A549 (cell line): ENCODE data around the gene RAD51B. TPM values are rescaled to one million over a fixed set of nuclear protein-coding genes. Genes with fewer than 3 reads are reported as not detected.
A peak's percentile ranks its signal among the peaks of the same experiment; 100 is the strongest.
"Not testable (repeated sequence)": the region's sequence is repeated elsewhere in the genome, so short reads cannot be mapped to it uniquely, and the experiment has no call there.

Experiments
- ATAC-seq, 2 experiments: fragments of 200-7000 bp in 1 of 2; fragments of >200 bp in 1 of 2; cut with Nextera tagmentation in 1 of 2; cut with Tn5 transposase in 1 of 2; 3 replicates each; pipeline versions ENCODE4 v1.8.0 to v1.9.1; 2018 to 2020; ENCODE audit warnings: mild to moderate bottlenecking in 1 of 2, moderate library complexity in 1 of 2
- CTCF ChIA-PET: fragments of 300-600 bp; sonication (Branson Sonifier 250); formaldehyde crosslinking; extraction: SDS; loops from one replicate; lab custom pipeline; 2021; ENCODE audit warnings: antibody characterized with exemption, inconsistent platforms; lab: Yijun Ruan, JAX
- POLR2A ChIA-PET: fragments of 350-600 bp; formaldehyde crosslinking; extraction: SDS; loops from one replicate; lab custom pipeline; 2021; ENCODE audit warnings: antibody characterized with exemption, inconsistent platforms; lab: Yijun Ruan, JAX
- DNase-seq, 2 experiments: peaks; one replicate each; pipeline versions ENCODE4 v3.0.0 to v3.0.0-alpha.2; 2011 to 2016; ENCODE audit warnings: low read depth in 1 of 2, low spot score in 1 of 2
- FAIRE-seq: peaks from 2 replicates; lab custom pipeline; 2011; peaks lifted over from hg19 to GRCh38; lab: Jason Lieb, UNC
- H3K27ac ChIP-seq, 2 experiments: fragments of >200 bp; sonication (Bioruptor Twin); formaldehyde crosslinking; 3 replicates each; pipeline ENCODE4 v1.5.1; 2016 to 2017
- H3K4me1 ChIP-seq: fragments of >200 bp; sonication (Bioruptor Twin); formaldehyde crosslinking; 3 replicates; pipeline ENCODE4 v1.6.1; 2016
- H3K4me2 ChIP-seq: fragments of >200 bp; sonication (Bioruptor Twin); formaldehyde crosslinking; 3 replicates; pipeline ENCODE4 v1.6.1; 2016
- H3K4me3 ChIP-seq: fragments of >200 bp; sonication (Bioruptor Twin); formaldehyde crosslinking; 3 replicates; pipeline ENCODE4 v1.5.1; 2016
- H3K9me3 ChIP-seq: fragments of >200 bp; sonication (Bioruptor Twin); formaldehyde crosslinking; 3 replicates; pipeline ENCODE4 v1.6.1; 2016
- BHLHE40 ChIP-seq: IDR thresholded peaks from 2 replicates; pipeline ENCODE4 v1.6.1; 2012; ENCODE audit warnings: low read depth, low read length, inconsistent platforms
- CHD2 ChIP-seq: fragments of 150-350 bp; IDR thresholded peaks from 2 replicates; pipeline ENCODE4 v1.6.1; 2014; ENCODE audit warnings: low read length; ENCODE audit not compliant: partially characterized antibody
- FOSB ChIP-seq: fragments of 250-450 bp; sonication (Bioruptor Pico); IDR thresholded peaks from 2 replicates; pipeline ENCODE4 v1.5.0; 2020; ENCODE audit warnings: mild to moderate bottlenecking, moderate library complexity
- FOSL2 ChIP-seq, 2 experiments: fragments of 450-650 bp in 1 of 2; fragments of >200 bp in 1 of 2; sonication (Bioruptor Twin) in 1 of 2; formaldehyde crosslinking; IDR thresholded peaks; 2 replicates each; pipeline versions ENCODE4 v1.5.0 to v1.6.1; 2016 to 2020; ENCODE audit warnings: mild to moderate bottlenecking in 1 of 2, moderate library complexity in 1 of 2
- FOXS1 ChIP-seq: fragments of 250-450 bp; sonication (Bioruptor Pico); IDR thresholded peaks from 2 replicates; pipeline ENCODE4 v1.5.0; 2020; ENCODE audit warnings: mild to moderate bottlenecking, moderate library complexity
- GATA3 ChIP-seq: IDR thresholded peaks from 2 replicates; pipeline ENCODE4 v1.6.1; 2012; ENCODE audit warnings: borderline replicate concordance
- HDAC2 ChIP-seq: fragments of 200-600 bp; sonication (generic); IDR thresholded peaks from 2 replicates; pipeline ENCODE4 v1.6.1; 2016
- HEYL ChIP-seq: fragments of 250-450 bp; sonication (Bioruptor Pico); IDR thresholded peaks from 2 replicates; pipeline ENCODE4 v1.8.0; 2021; ENCODE audit warnings: mild to moderate bottlenecking, moderate library complexity
- HOXB5 ChIP-seq: fragments of 250-450 bp; sonication (Bioruptor Pico); IDR thresholded peaks from 2 replicates; pipeline ENCODE4 v1.5.0; 2020; ENCODE audit warnings: mild to moderate bottlenecking, moderate library complexity
- KDM1A ChIP-seq: fragments of 200-600 bp; sonication (generic); IDR thresholded peaks from 2 replicates; pipeline ENCODE4 v1.6.1; 2016; ENCODE audit warnings: low read depth, mild to moderate bottlenecking
- KDM5A ChIP-seq: fragments of 200-600 bp; sonication (generic); IDR thresholded peaks from 2 replicates; pipeline ENCODE4 v1.6.1; 2016; ENCODE audit warnings: antibody characterized with exemption, mild to moderate bottlenecking
- MAZ ChIP-seq: fragments of 150-350 bp; IDR thresholded peaks from 2 replicates; pipeline ENCODE4 v1.6.1; 2014; ENCODE audit warnings: antibody characterized with exemption, low read depth, low read length, borderline replicate concordance
- MYC ChIP-seq: IDR thresholded peaks from 2 replicates; pipeline ENCODE4 v1.6.1; 2012; ENCODE audit warnings: mild to moderate bottlenecking, inconsistent platforms, low read length, improper control_type of control experiment, borderline replicate concordance
- POLR2A ChIP-seq: IDR thresholded peaks from 2 replicates; pipeline ENCODE4 v1.6.1; 2012; ENCODE audit warnings: mild to moderate bottlenecking, low read length
- RAD21 ChIP-seq, 2 experiments: fragments of >200 bp in 1 of 2; sonication (Bioruptor Twin) in 1 of 2; formaldehyde crosslinking in 1 of 2; IDR thresholded peaks in 1 of 2; conservative IDR thresholded peaks in 1 of 2; 2 replicates in 1 of 2; 3 replicates in 1 of 2; pipeline ENCODE4 v1.6.1; 2012 to 2018; ENCODE audit warnings: inconsistent platforms in 1 of 2
- RNF2 ChIP-seq: fragments of 200-600 bp; sonication (generic); IDR thresholded peaks from 2 replicates; pipeline ENCODE4 v1.6.1; 2016; ENCODE audit warnings: low read depth, mild to moderate bottlenecking, antibody characterized with exemption, moderate library complexity, borderline replicate concordance
- SMC3 ChIP-seq: fragments of >200 bp; sonication (Bioruptor Twin); formaldehyde crosslinking; IDR thresholded peaks from 3 replicates; pipeline ENCODE4 v1.6.1; 2018; ENCODE audit warnings: inconsistent platforms
- TP53 ChIP-seq: fragments of 250-450 bp; sonication (Bioruptor Pico); IDR thresholded peaks from 2 replicates; pipeline ENCODE4 v1.5.0; 2021; ENCODE audit warnings: mild to moderate bottlenecking, moderate library complexity
- ZFP36 ChIP-seq: fragments of 450-650 bp; IDR thresholded peaks from 2 replicates; pipeline ENCODE4 v1.6.1; 2014; ENCODE audit warnings: borderline replicate concordance; ENCODE audit not compliant: partially characterized antibody
- WGBS: methylation state at CpG from one replicate; pipeline ENCODE4 v1.1.6; 2017; ENCODE audit errors: missing lambda C conversion rate; 5-methylcytosine and 5-hydroxymethylcytosine counted together
- polyA plus RNA-seq, 4 experiments: library from polyadenylated mRNA; depleted of rRNA in 3 of 4; stranded (reverse); fragments of >200 nt; fragmentation: RNase III in 1 of 4; extraction: RNeasy Plus Mini Kit Qiagen cat#74134 plus additional on column Dnase treatment in 1 of 4; gene quantifications; 2 replicates in 3 of 4; 3 replicates in 1 of 4; pipeline ENCODE4 v1.2.3, GENCODE V29; 2011 to 2017
- TF ChIP-seq, protein P1 (sequence below): fragments of >200 bp; sonication (Bioruptor Twin); formaldehyde crosslinking; IDR thresholded peaks from 3 replicates; pipeline ENCODE4 v1.6.1; 2016
- TF ChIP-seq, protein P2 (sequence below): fragments of 150-350 bp; IDR thresholded peaks from 2 replicates; pipeline ENCODE4 v1.6.1; 2014; ENCODE audit warnings: low read depth, mild to moderate bottlenecking, low read length
- TF ChIP-seq, protein P3 (sequence below): IDR thresholded peaks from 2 replicates; pipeline ENCODE4 v1.6.1; 2012

The RAD51B gene
- polyA plus RNA-seq, 2 of the 4 experiments (the other 2 are of a cell fraction), result 7.2 to 10.8 TPM

DNA sequence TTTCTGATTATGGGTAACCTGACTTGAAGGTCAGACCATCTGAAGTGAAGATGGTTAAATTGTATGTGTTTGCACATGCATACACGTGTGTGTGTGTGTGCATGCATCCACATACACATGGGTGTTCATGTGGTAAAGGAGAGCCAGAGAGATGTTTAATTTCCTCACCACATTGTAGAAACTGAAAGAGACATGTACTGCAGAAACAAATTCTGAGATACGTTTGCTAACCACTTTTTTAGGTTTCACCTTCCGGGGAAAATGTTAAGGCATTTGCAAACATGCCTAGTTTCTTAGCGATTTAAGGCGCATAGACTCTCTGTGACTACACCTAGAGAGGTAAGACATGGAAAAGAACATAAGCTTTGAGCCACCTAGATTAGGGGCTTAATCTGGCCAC lies 362.9 kb downstream of the RAD51B start:
- FAIRE-seq (no peak), DNase-seq (no peak), ATAC-seq (no peak)
- Histone ChIP-seq H3K4me1 (peaks cover 42% of the 10 kb centered on the region), H3K4me3 (no peak overlapping the region), H3K9me3 (peaks cover 13% of the 10 kb centered on the region; the same call in 2 of the 3 replicates), H3K4me2 (peak overlapping the region; percentile 62), H3K27ac (peak overlapping the region; percentile 80 to 88)
- WGBS, result 91% methylated on average over 5 of the region's 5 CpGs
- ChIA-PET POLR2A (interaction anchor here (1.6 kb wide), 1 partner anchor 50 kb away, joined by 5 read pairs; no protein-coding TSS in a partner anchor), CTCF (interaction anchor here (1.2 kb wide), 2 partner anchors 239 to 249 kb away, joined by 3 to 4 read pairs; no protein-coding TSS in a partner anchor)
- no peak for TF ChIP-seq CHD2
- no peak for TF ChIP-seq HEYL (CRISPR knock-in tag)
- TF ChIP-seq SMC3, result no peak
- no peak for TF ChIP-seq POLR2A
- no peak for TF ChIP-seq FOXS1
- TF ChIP-seq RAD21 (conservative IDR thresholded peaks at IDR 0.05 in 1 of 2, IDR thresholded peaks at IDR 0.05 in 1 of 2), result no peak
- TF ChIP-seq, protein P1, sequence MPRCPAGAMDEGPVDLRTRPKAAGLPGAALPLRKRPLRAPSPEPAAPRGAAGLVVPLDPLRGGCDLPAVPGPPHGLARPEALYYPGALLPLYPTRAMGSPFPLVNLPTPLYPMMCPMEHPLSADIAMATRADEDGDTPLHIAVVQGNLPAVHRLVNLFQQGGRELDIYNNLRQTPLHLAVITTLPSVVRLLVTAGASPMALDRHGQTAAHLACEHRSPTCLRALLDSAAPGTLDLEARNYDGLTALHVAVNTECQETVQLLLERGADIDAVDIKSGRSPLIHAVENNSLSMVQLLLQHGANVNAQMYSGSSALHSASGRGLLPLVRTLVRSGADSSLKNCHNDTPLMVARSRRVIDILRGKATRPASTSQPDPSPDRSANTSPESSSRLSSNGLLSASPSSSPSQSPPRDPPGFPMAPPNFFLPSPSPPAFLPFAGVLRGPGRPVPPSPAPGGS, result no peak
- TF ChIP-seq FOSL2 (IDR thresholded peaks at IDR 0.05), result no peak
- no peak for TF ChIP-seq FOSL2 (CRISPR knock-in tag; IDR thresholded peaks at IDR 0.05)
- TF ChIP-seq ZFP36, result no peak
- no peak for TF ChIP-seq KDM5A
- no peak for TF ChIP-seq FOSB (CRISPR knock-in tag)
- TF ChIP-seq, protein P2, sequence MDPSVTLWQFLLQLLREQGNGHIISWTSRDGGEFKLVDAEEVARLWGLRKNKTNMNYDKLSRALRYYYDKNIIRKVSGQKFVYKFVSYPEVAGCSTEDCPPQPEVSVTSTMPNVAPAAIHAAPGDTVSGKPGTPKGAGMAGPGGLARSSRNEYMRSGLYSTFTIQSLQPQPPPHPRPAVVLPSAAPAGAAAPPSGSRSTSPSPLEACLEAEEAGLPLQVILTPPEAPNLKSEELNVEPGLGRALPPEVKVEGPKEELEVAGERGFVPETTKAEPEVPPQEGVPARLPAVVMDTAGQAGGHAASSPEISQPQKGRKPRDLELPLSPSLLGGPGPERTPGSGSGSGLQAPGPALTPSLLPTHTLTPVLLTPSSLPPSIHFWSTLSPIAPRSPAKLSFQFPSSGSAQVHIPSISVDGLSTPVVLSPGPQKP, result no peak
- no peak for TF ChIP-seq KDM1A
- no peak for TF ChIP-seq TP53 (CRISPR knock-in tag)
- no peak for TF ChIP-seq RNF2
- TF ChIP-seq, protein P3, sequence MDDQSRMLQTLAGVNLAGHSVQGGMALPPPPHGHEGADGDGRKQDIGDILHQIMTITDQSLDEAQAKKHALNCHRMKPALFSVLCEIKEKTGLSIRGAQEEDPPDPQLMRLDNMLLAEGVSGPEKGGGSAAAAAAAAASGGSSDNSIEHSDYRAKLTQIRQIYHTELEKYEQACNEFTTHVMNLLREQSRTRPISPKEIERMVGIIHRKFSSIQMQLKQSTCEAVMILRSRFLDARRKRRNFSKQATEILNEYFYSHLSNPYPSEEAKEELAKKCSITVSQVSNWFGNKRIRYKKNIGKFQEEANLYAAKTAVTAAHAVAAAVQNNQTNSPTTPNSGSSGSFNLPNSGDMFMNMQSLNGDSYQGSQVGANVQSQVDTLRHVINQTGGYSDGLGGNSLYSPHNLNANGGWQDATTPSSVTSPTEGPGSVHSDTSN, result no peak

DNA sequence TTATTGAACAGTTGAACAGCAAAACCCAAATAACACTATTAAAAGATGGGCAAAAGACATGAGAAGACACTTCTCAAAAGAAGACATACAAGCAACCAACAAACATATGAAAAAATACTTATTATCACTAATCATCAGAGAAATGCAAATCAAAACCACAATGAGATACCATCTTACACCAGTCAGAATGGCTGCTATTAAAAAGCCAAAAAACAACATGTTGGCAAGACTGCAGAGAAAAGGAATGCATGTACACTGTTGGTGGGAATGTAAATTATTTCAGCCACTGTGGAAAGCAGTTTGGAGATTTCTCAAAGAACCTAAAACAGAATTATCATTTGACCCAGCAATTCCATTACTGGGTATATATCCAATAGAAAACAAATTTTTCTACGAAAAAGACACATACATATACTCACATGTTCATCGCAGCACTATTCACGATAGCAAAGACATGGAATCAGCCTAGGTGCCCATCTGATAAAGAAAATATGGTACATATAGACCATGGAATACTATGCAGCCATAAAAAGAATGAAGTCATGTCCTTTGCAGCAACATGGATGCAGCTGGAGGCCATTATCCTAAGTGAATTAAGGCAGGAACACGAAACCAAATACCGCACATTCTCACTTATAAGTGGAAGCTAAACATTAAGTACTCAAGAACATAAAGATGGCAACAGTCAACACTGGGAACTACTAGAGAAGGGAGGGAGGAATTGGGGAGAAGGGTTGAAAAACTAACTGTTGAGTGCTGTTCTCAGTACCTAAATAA lies 367.1 kb downstream of the RAD51B start:
- Histone ChIP-seq H3K27ac (peak overlapping the region in 1 of 2 experiments; percentile 88; a peak in 4 of 6 replicates), H3K4me1 (peaks cover 48% of the 10 kb centered on the region), H3K9me3 (peaks cover 13% of the 10 kb centered on the region; the same call in 1 of the 3 replicates)
- H3K4me3 ChIP-seq, H3K4me2 ChIP-seq, CTCF ChIA-PET, FAIRE-seq, POLR2A ChIA-PET, DNase-seq, ATAC-seq: not testable (repeated sequence)
- WGBS, result 93% methylated on average over 5 of the region's 5 CpGs

DNA sequence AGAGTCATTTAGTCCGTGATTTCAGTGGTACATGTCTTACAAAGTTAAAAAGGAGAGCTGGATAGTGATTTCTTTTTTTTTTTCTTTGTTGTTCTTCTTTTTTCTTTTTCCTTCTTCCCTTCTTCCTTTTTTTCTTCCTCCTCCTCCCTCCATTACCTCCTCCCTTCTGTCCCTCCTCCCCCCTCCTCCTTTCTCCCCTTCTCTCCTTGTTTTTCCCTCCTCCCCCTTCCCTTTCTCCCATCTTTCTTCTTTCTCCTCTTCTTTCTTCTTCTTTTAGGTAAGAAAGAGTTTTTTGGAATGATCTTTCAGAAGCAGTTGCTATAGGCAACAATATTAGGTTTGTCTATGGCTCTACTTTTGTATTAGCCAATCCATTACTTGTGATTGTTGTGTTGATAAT lies 368.6 kb downstream of the RAD51B start:
- H3K4me1 ChIP-seq, result peaks cover 46% of the 10 kb centered on the region
- peaks cover 13% of the 10 kb centered on the region; the same call in 1 of the 3 replicates for H3K9me3 ChIP-seq
- FAIRE-seq, result no peak
- H3K4me2 ChIP-seq, result peak overlapping the region; percentile 5; the same call in 1 of the 3 replicates
- no peak for TF ChIP-seq HDAC2
- TF ChIP-seq MYC, result no peak
- TF ChIP-seq POLR2A, result no peak
- TF ChIP-seq BHLHE40, result no peak
- no peak for TF ChIP-seq HOXB5 (CRISPR knock-in tag)
- no peak for TF ChIP-seq MAZ
- no peak for TF ChIP-seq GATA3
- no peak for DNase-seq
- H3K4me3 ChIP-seq, result no peak overlapping the region
- ChIA-PET CTCF (interaction anchor here (1.3 kb wide), 1 partner anchor 656 kb away, joined by 3 read pairs; no protein-coding TSS in a partner anchor), POLR2A (no interaction called here)
- H3K27ac ChIP-seq, result peak overlapping the region; percentile 52 to 80
- no peak for ATAC-seq
- WGBS, result 100% methylated on average over 1 of the region's 1 CpG
